GM18517 (cell line): ENCODE measurements around the gene HIBCH.
"Not testable (repeated sequence)": the region's sequence is repeated elsewhere in the genome, so short reads cannot be mapped to it uniquely, and the experiment has no call there.

Experiments used
- ATAC-seq: cut with Tn5 transposase; IDR thresholded peaks from one replicate; pipeline ENCODE4 v1.9.1; 2021; ENCODE audit warnings: mild to moderate bottlenecking, moderate library complexity; ENCODE audit not compliant: unreplicated experiment

Gene HIBCH

DNA sequence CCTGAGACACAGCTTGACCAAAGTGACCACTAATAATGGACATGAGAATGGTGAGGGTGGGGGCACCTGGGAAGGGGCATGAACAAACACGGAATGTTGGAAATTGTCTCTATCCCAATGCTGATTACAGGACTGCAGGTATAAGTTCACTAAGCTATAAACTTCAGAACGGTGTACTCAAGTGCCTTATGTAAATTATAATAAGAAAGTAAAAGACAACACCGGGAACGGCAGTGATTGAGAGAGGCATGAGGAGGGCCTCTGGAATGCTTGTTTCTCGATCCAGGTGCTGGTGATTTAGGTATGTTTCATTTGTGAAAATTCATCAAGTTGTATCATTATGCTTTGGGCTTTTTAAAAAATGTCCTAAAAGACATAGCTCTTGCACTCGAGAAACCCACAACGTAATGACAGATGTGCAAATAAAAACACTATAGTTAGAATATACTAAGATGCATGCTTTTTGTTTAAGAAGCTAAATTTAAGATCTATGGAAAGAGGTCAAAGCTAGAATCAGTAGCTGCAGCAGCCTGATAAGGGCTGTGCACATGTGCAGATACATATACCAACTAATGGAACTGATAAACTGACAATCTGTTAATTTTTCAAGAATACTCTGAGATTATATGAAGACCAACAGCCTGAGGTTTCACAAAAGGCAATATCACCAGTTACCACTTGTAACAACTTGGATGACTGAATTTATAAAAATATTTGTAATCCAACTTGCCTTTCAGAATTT lies 7.6 kb downstream of the HIBCH start:
- ATAC-seq = no peak

DNA sequence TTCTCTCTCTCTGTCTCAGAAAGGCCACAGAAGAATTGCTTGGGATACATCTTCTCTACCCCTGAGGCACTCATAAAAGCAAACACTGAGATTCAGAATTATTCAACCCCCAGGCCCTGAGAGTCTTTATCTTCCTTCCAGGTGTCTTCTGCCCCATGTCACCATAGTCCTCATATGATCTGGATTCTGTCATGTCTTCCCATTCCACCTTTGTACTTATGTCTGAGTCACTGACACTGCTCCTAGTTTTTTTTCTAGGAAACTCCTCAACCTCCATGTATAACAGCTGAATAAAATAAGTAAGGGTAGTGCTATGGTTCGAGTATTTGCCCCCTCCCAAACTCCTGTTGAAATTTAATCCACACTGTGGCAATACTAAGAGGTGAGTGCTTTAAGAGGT lies 11.6 kb downstream of the HIBCH start:
- ATAC-seq = no peak

DNA sequence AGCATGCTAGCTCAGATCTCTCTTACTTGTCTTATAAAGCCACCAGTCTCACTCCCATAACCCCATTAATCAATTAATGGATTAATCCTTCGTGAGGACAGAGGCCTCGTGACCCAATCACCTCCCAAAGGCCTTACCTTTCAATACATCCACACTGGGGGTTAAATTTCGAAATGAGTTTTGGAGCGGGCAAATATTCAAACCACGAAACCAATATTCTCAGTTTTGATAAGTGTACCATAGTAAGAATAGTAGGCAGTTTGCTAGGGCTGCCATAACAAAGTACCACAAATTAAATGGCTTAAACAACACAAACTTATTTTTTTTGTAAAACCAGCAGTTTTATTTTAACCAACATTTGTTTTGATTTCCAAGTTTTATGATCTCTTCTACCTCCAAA lies 15.2 kb downstream of the HIBCH start:
- no peak for ATAC-seq

DNA sequence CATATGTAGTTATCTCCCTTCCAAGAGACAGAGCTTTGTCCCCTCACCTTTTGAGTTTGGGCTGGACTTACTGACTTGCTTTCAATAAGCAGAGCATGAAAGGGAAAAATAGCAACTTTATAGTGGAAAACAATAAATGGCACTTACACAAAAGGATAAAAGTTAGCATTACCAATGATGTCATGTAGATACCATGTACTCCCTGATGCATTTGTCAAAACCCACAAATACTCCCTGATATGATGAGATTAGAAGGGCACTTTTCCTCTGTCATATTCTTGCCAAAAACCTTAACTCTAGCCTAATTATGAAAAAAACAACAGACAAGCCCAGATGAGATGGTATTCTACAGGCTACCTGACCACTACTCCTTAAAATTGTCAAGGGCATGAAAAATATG lies 16.0 kb downstream of the HIBCH start:
- ATAC-seq = no peak

DNA sequence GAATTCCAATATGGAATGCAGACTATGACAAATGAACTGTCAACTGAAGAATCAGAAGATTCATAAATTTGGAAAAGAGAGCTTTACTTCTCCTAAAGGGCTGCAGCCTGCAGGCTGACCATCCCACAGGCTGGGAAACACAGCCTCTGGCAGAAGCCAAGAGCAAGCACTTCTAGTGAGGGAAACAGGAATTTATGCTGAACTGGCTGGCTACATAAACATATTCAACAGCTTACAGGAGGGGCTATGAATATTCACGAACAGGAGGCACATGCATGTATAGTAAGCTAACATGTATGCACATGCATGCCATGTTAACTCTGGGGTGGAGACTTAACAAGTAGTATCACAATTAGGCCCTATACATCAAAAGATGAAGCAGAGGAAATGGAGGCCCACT lies 17.6 kb downstream of the HIBCH start:
- no peak for ATAC-seq

DNA sequence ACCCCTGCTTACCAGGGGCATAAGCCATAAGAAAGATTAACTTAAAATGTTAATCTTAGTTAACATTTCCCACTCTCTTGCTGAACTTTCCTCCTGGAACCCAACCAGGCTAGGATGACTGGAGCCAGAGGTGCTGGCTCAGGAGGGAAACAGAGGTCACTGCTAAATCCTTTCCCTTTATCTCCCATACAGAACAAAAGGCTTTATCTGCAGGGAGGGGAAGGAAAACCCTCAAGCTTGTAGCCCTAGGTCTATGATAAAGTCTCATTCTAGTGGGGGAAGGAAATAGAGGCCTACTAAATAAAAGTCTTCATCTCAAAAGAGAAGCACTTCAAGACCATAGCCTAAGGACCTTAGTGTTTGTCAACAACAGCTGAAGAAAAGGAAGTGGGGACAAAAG lies 18.6 kb downstream of the HIBCH start:
- ATAC-seq = no peak

DNA sequence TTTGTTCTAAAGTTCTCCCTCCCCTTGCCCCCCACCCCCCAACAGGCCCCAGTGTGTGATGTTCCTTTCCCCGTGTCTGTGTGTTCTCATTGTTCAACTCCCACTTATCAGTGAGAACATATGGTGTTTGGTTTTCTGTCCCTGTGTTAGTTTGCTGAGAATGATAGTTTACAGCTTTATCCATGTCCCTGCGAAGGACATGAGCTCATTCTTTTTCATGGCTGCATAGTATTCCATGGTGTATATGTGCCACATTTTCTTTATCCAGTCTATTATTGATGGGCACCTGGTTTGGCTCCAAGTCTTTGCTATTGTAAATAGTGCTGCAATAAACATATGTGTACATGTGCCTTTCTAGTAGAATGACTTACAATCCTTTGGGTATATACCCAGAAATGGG lies 21.7 kb downstream of the HIBCH start:
- ATAC-seq = not testable (repeated sequence)

DNA sequence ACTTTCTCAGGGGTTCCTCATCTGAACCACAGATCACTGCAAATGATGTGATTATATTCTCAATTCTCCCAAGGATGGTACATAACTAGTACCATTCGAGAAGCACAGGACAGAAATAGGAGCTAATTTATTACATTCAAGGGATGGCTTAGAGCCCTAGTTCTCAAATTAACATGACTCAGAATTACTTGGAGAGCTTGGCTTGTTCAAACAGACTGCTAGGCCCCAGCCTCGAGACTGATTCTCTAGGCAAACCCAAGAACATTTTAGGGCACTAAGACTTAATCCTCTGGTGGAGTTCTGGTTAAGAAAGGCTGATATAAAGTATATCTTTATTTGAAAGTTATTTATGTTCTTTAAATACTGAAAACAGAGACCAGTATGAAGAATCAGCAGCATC lies 35.8 kb downstream of the HIBCH start:
- ATAC-seq = no peak

DNA sequence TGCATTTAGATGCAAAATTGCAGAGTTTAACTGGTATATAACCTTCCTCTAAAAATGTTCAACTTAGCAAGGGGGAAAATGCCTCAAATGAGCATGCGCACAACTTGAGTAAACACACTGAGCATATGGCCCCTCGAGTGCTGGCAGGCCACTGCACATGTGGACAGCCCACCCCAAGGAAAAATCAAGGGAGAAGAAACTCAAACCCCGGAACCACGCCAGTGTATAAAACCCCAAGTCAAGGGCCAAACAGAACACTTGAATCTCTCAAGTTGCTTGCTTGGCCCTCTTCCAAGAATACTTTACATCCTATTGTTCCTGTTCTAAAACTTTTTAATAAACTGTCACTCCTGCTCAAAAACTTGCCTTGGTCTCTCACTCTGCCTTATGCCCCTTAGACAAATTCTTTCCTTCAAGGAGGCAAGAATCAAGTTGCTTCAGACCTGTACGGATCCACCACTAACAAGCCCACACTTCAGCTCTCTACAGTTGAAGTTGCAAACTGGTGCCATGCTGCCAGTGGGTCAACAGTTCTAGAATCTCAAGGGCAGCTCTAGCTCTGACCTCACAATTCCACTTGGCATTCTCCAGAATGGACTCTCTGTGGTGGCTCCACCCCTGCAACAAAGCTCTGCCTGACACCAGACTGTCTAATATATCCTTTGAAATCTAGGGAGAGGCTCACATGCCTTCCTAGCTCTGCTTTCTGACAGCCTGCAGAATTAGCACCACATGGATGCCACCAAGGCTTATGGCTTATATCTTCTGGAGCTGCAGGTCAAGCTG lies 38.9 kb downstream of the HIBCH start:
- ATAC-seq = no peak

DNA sequence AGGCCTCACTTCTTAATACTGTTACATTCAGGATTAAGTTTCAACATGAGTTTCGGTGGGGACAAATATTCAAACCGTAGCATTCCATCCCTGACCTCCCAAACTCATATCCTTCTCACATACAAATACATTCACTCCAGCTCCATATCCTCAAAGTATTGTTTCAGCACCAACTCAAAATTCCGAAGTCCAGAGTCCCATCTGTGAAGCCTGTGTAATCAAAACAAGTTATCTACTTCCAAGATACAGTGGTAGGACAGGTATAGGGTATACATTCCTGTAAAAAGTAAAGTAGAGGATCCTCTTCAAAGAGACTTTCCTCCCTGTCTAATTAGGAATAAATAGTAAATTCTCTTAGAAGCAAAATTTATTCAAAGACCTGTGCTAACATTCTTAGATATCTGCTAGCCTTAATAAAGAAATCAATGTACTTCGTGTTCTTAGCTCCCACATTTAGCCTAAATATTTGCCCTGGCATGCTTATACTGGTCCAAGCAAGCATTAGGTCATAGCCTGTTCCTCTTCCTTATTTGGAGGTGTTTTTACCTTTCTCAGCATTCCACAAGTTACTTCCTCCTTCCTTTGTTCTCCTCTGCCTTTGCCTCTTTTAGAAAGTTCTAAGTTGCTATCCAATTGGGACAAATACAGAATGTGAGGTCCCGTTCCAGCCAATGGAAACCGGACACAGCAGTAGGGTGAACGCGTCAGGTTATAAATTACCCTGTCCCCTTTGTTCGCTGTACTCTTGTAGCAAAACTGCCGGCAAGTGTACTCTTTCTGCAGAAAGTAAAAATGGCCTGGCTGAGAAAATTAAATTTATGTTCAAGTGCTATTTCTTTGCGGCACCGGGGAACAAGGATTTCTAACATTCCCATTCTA lies 40.1 kb downstream of the HIBCH start:
- not testable (repeated sequence) for ATAC-seq

DNA sequence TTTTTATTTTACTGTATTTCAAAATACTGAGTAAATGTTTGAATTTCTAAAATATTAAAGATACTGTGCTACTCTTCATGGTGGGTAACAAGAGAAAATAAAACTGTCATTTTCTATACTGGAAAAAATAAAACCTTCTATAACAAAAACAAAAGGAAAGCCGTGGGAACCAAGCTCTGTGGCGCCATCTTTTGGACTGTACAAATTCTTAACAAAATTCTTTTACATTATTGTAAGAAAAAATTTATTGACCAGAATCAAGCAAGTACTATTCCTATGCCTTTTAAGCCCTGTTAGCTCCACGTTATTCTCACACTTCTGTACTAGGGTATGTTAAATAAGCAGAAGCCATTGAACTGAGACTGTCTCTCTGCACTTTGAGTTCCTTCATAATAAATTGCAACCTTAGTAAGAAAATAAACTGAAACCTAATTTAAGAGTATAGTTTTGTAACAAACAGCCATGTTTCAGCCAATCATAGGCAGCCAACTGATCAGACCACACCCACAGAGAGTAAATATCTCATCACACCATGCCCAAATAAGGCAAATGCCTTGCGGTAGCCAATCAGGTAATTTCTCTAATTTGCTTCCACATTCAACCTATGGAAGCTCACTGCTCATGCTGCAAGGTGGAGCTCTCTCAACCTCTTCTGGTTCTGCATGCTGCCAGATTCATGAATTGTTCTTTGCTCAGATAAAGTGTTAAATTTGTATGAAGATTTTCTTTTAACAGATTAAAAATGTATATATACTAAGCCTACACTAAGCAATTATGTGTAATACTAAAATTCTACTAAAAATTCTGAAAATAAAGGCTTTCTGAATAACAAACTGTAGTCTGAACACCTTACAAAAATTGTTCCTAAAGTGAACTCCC lies 42.2 kb downstream of the HIBCH start:
- no peak for ATAC-seq

DNA sequence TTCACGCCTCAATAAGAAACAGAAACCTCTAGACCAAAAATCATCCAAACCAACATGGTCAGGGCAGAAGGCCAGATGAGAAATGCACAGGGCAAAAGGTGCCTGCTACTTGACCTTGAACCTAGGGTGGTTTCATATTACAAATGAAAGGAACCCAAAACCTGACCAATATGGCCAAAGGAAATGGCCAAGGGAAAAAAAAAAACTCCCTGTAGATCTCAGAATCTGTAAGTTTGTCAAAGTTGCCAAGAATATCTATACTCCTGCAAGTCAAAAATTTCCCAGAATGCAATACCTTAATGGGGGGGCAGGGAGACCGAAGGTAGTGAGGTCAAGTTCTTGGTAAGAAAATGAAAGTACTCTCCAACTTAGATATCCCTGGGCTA lies 47.2 kb downstream of the HIBCH start:
- ATAC-seq = no peak

DNA sequence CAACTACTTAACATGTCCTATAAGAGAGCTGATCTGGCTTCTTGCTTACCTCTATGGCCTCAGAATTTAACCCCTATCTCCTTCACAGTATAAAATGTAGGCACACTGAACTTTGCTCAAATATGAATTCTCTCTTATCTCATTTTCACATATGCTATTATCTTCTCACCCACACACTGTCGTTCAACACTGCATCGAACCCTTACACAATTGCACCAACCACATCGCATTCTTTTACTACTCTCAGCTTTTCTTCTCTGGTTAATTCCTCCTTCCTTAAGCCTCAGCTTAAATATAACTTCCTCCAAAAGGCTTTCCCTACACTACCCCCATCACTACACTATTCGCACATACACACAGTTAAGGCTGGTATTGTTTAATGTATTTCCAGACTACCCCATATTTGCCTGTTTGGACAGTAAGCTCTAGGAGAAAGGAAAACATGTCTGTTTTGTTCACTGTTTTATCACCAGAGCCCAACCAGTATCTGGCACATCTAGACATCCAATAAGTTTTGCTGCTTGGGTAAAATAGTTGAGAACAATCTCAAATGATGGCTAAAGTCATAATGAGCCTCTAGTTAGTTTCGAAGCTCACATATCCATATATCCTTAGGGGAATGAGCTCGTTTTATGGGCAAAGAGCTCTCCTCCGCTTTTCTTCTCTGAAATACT lies 47.7 kb downstream of the HIBCH start:
- no peak for ATAC-seq

DNA sequence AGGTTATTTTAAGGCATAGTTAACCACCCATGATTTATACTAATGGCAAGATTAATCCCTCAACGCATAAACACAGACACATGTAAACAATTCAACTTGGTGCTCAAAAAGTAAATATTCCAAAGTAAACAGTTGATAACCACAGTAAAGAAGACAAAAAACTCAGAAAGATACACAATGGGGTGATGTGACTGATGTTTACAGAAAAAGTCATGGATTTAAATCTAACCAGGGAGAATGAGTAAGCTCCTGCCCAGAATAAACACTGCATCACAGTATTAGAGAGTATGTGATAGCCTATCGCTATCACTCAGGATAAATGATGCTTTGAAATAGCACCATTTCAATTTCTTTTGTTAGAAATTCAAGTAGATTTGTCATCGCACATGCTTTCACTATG lies 49.3 kb downstream of the HIBCH start:
- ATAC-seq = no peak

DNA sequence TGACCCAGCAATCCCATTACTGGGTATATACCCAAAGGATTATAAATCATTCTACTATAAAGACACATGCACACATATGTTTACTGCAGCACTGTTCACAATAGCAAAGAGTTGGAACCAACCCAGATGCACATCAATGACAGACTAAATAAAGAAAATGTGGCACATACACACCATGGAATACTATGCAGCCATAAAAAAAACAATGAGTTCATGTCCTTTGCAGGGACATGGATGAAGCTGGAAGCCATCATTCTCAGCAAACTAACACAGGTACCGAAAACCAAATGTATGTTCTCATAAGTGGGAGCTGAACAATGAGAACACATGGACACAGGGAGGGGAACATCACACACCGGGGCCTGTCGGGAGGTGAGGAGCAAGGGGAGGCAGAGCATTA lies 49.9 kb downstream of the HIBCH start:
- ATAC-seq = not testable (repeated sequence)

DNA sequence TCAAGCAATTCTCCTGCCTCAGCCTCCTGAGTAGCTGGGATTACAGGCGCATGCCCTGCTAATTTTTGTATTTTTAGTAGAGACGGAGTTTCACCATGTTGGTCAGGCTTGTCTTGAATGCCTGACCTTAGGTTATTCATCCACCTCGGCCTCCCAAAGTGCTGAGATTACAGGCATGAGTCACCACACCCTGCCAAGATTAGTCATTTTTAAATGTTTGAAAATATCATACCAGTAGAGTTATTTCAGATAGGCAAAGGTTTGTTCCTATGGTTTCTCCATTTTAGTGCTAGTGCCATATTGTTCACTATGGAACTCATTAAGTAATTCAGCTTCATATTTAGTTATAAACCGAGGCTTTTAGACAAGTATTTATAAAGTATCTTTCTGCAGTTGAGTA lies 52.3 kb downstream of the HIBCH start:
- no peak for ATAC-seq

DNA sequence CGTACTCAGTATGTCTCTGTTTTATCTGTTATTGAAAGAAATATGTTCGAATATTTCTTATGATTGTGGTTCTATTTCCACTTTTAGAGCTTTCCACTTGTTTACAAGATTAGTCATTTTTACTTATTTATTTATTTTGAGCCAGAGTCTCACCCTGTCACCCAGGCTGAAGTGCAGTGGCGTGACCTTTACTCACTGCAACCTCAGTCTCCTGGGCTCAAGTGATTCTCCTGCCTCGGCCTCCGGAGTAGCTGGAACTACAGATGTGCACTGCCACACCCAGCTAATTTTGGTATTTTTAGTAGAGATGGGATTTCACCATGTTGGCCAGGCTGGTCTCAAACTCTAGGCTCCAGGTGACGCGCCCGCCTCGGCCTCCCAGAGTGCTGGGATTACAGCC lies 53.3 kb downstream of the HIBCH start:
- no peak for ATAC-seq

DNA sequence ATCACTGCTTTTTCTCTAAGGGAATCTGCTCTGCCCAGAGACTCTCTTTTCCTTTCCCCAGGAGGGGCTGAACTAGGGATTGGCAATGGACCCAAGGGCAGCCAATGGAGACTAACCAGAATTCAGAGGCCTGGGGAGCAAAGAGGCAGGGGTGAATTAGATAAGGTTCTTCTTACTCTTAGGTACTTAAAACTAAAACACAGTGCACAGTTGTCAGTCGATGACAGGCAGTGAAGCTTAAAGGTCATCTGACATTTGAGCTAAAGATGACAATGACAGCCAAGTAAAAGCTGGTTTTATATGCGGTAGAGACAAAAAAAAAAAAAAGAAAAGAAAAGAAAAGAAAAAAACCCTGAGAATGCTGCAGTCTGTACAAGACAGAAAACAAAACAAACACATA lies 57.8 kb downstream of the HIBCH start:
- ATAC-seq = no peak

DNA sequence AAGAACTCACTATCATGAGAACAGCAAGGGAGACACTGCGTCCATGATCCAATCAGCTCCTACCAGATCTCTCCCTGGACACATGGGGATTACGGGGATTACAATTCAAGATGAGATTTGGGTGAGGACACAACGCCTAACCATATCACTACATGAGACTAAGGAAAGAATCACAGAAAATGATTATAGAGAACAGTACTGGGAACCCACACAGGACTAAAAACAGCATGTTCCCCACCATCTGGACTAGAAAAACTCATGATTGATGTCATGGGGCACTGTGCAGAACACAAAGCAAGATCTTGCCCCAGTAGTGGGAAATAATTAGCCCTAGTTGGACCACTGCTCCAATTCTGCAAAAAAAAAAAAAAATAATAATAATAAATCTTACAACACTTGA lies 63.5 kb downstream of the HIBCH start:
- ATAC-seq = no peak

DNA sequence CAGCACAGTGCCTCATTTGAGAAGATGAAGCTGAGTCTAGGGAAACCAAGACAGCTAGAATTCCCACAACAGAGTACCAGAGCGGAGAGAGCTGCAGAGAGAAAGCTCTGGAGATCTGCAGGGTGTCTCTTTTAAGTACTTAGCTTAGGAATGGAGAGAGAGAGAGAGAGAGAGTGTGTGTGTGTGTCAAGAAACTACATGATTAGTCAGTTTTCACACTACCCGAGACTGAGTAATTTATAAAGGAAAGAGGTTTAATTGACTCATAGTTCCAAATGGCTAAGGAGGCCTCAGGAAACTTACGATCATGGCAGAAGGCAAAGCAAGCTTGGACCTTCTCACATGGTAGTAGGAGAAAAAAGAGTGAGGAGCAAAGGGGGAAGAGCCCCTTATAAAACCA lies 64.0 kb downstream of the HIBCH start:
- ATAC-seq = no peak
